Right ventricle myocardium inferior (tissue), 1 donor: ENCODE results near the gene RPP25L. TPM values are rescaled to one million over a fixed set of nuclear protein-coding genes. Genes with fewer than 3 reads are reported as not detected.

Experiments used
- ATAC-seq: fragments of 200-7000 bp; cut with Tn5 transposase; one replicate; pipeline ENCODE4 v1.9.1; 2020; ENCODE audit warnings: mild to moderate bottlenecking, moderate library complexity
- DNase-seq: peaks from one replicate; pipeline ENCODE4 v3.0.0; 2021; ENCODE audit errors: missing footprints
- intact Hi-C: fragments of 100-400 bp; cut with DNase I; formaldehyde crosslinking; loops from one replicate; pipeline ENCODE4 v1.11.0; 2022
- total RNA-seq: library from RNA; stranded (reverse); fragmentation: NEBNext Ultra II Directional; extraction: Animal tissue kit (Norgen Biotek cat#: 25700); gene quantifications from one replicate; pipeline ENCODE4 v1.2.1, GENCODE V29; 2021
- donor health status: DM: no; HTN: yes; CAD: no; lungs with severe emphysema.

Gene RPP25L
- total RNA-seq, 1 donor from 2014 or later: 38.3 TPM

GRCh38 chr9:34623374-34624235 is 11.7 kb upstream of the RPP25L start:
- no peak for ATAC-seq
- intact Hi-C loops: no loop called here
- DNase-seq: peak; percentile 41

- ATAC-seq: peak; percentile 96
- DNase-seq: peak; percentile 97
- intact Hi-C loops: no loop called here
Observed at GRCh38 chr9:34620061-34620994, 8.4 kb upstream of the RPP25L start, which contains the start of gene DCTN3. Gene DCTN3, minus strand, starts transcription at chr9:34620495. Its CDS starts 31 bp downstream, at chr9:34620464.

GRCh38 chr9:34615132-34615531 is 3.2 kb upstream of the RPP25L start:
- intact Hi-C loops: loop anchor here (10.0 kb wide), 1 partner anchor 490 kb away; the partner anchor contains the start of gene DCAF12
- DNase-seq (no peak), ATAC-seq (no peak)

GRCh38 chr9:34612788-34613390 is 992 bp upstream of the RPP25L start:
- DNase-seq: peak; percentile 86
- peak; percentile 70 for ATAC-seq
- intact Hi-C loops: loop anchor here (1.0 to 10.0 kb wide), 2 partner anchors 21 to 488 kb away; partner anchors contain the start of gene DCAF12

GRCh38 chr9:34611251-34611810 is 566 bp downstream of the RPP25L start:
- DNase-seq (no peak), ATAC-seq (peak; percentile 10)
- intact Hi-C loops: loop anchor here (10.0 kb wide), 1 partner anchor 487 kb away; the partner anchor contains the start of gene DCAF12

- ATAC-seq (peak; percentile 35), DNase-seq (no peak)
- intact Hi-C loops: loop anchor here (10.0 kb wide), 1 partner anchor 486 kb away; the partner anchor contains the start of gene DCAF12
Observed at GRCh38 chr9:34610434-34611206, 1.3 kb downstream of the RPP25L start.

- intact Hi-C loops: no loop called here
- ATAC-seq: no peak
- DNase-seq: no peak
Observed at GRCh38 chr9:34607331-34607730, 4.6 kb downstream of the RPP25L start.

GRCh38 chr9:34606905-34607304 is 5.0 kb downstream of the RPP25L start:
- intact Hi-C loops: no loop called here
- no peak for ATAC-seq

GRCh38 chr9:34606190-34606589 is 5.7 kb downstream of the RPP25L start:
- DNase-seq (no peak), ATAC-seq (no peak)
- intact Hi-C loops: no loop called here

More at GRCh38 chr9:34606905-34607304, 5.0 kb downstream of the RPP25L start:
- no peak for DNase-seq

GRCh38 chr9:34603610-34604231 is 8.2 kb downstream of the RPP25L start:
- DNase-seq (peak; percentile 90), ATAC-seq (peak; percentile 84)
- intact Hi-C loops: loop anchor here (2.0 to 5.0 kb wide), 2 partner anchors 55 to 271 kb away; no protein-coding TSS in a partner anchor

- ATAC-seq (no peak), DNase-seq (no peak)
- intact Hi-C loops: loop anchor here (2.0 to 5.0 kb wide), 2 partner anchors 53 to 270 kb away; no protein-coding TSS in a partner anchor
Observed at GRCh38 chr9:34601937-34602573, 9.8 kb downstream of the RPP25L start.

- intact Hi-C loops: loop anchor here (5.0 kb wide), 1 partner anchor 269 kb away; no protein-coding TSS in a partner anchor
- ATAC-seq: no peak
- no peak for DNase-seq
Observed at GRCh38 chr9:34600908-34601307, 11.0 kb downstream of the RPP25L start.

- DNase-seq: no peak
- intact Hi-C loops: loop anchor here (10.0 kb wide), 1 partner anchor 195 kb away; no protein-coding TSS in a partner anchor
Observed at GRCh38 chr9:34599546-34599945, 12.4 kb downstream of the RPP25L start.

GRCh38 chr9:34594177-34594576 is 17.7 kb downstream of the RPP25L start:
- no peak for ATAC-seq

More at GRCh38 chr9:34599546-34599945, 12.4 kb downstream of the RPP25L start:
- no peak for ATAC-seq

GRCh38 chr9:34592895-34593601 is 18.8 kb downstream of the RPP25L start:
- ATAC-seq (peak; percentile 86), DNase-seq (peak; percentile 92)
- intact Hi-C loops: loop anchor here (5.0 to 10.0 kb wide), 2 partner anchors 91 to 188 kb away; no protein-coding TSS in a partner anchor

More at GRCh38 chr9:34594177-34594576, 17.7 kb downstream of the RPP25L start:
- intact Hi-C loops: loop anchor here (5.0 to 10.0 kb wide), 2 partner anchors 92 to 189 kb away; no protein-coding TSS in a partner anchor
- DNase-seq: no peak
